Keratinocyte (primary cell): ENCODE measurements around the gene FAM234A.

Experiments used
- EZH2 ChIP-seq: IDR thresholded peaks from one replicate; pipeline ENCODE4 v1.6.1; 2012; ENCODE audit warnings: inconsistent platforms, mild to moderate bottlenecking, low read length, moderate library complexity
- TF ChIP-seq, protein P1 (sequence below), 3 experiments: IDR thresholded peaks in 1 of 3; conservative IDR thresholded peaks in 1 of 3; optimal IDR thresholded peaks in 1 of 3; 2 replicates in 2 of 3; 3 replicates in 1 of 3; pipeline versions ENCODE3 to v1.5.1; 2011; ENCODE audit warnings: low read length in 3 of 3, mild to moderate bottlenecking in 3 of 3, moderate library complexity in 2 of 3, control low read depth in 1 of 3, inconsistent platforms in 1 of 3; ENCODE audit not compliant: insufficient read depth in 2 of 3; ENCODE audit errors: extremely low read depth in 1 of 3

DNA sequence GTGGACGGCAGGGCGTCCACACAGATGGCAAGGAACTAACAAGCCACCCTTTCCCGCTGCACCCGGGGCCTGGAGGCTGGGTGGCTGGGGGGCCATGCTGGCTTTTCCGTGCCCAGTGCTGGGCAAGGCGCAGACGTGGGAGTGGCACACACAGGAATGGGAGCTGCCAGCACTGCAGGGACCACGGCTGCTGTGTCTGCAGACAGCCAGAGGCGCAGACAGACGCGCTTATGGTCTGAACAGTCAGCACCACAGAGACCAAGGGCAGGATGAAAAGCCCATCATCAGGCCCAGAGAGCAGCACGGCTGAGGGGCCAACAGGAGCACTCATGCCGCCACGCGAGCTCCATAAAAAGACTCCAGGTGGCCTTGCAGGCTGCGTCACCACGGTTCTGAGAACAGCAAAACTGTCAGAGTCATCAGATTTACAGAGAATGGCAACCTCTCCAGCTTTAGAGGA, 72.3 kb downstream of the FAM234A start:
- TF ChIP-seq, protein P1, sequence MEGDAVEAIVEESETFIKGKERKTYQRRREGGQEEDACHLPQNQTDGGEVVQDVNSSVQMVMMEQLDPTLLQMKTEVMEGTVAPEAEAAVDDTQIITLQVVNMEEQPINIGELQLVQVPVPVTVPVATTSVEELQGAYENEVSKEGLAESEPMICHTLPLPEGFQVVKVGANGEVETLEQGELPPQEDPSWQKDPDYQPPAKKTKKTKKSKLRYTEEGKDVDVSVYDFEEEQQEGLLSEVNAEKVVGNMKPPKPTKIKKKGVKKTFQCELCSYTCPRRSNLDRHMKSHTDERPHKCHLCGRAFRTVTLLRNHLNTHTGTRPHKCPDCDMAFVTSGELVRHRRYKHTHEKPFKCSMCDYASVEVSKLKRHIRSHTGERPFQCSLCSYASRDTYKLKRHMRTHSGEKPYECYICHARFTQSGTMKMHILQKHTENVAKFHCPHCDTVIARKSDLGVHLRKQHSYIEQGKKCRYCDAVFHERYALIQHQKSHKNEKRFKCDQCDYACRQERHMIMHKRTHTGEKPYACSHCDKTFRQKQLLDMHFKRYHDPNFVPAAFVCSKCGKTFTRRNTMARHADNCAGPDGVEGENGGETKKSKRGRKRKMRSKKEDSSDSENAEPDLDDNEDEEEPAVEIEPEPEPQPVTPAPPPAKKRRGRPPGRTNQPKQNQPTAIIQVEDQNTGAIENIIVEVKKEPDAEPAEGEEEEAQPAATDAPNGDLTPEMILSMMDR (optimal IDR thresholded peaks at IDR 0.05 in 1 of 3, IDR thresholded peaks at IDR 0.05 in 1 of 3, conservative IDR thresholded peaks at IDR 0.05 in 1 of 3; ENCODE audit: extremely low read depth in 1 of 3, insufficient read depth in 2 of 3, low read length in 3 of 3), result no peak
- TF ChIP-seq EZH2, result no peak
